CD14-positive monocyte (primary cell): ENCODE data around the gene CDC73. TPM values are rescaled to one million over a fixed set of nuclear protein-coding genes. Genes with fewer than 3 reads are reported as not detected.

Source experiments
- DNase-seq, 3 donors: peaks; one replicate each; pipeline ENCODE4 v3.0.0-alpha.2; 2011 to 2022
- H2AFZ ChIP-seq: 2 replicates; pipeline ENCODE4 v1.6.0; 2012; ENCODE audit warnings: mild to moderate bottlenecking, low read depth, low read length, inconsistent platforms; ENCODE audit not compliant: insufficient read depth, poor library complexity, severe bottlenecking
- H3K27ac ChIP-seq, 2 donors: 1 replicate in 1 of 2; 2 replicates in 1 of 2; pipeline ENCODE4 v1.5.1; 2012 to 2013; ENCODE audit warnings: low read length in 2 of 2, control low read depth in 1 of 2, inconsistent platforms in 1 of 2, low read depth in 1 of 2, mild to moderate bottlenecking in 1 of 2
- H3K27me3 ChIP-seq, 2 donors: one replicate each; pipeline versions ENCODE4 v1.6.0 to v1.6.1; 2011 to 2013; ENCODE audit warnings: low read length in 2 of 2; ENCODE audit not compliant: control insufficient read depth in 2 of 2, insufficient read depth in 2 of 2
- H3K36me3 ChIP-seq, 2 donors: replicated peaks in 1 of 2; 1 replicate in 1 of 2; 2 replicates in 1 of 2; pipeline versions ENCODE4 v1.5.1 to v1.6.1; 2012 to 2013; ENCODE audit warnings: low read length in 2 of 2, control low read depth in 1 of 2, inconsistent platforms in 1 of 2, mild to moderate bottlenecking in 1 of 2; ENCODE audit not compliant: insufficient read depth in 2 of 2, control insufficient read depth in 1 of 2
- H3K4me1 ChIP-seq, 2 donors: 1 replicate in 1 of 2; 2 replicates in 1 of 2; pipeline versions ENCODE4 v1.5.1 to v1.6.1; 2012 to 2013; ENCODE audit warnings: low read length in 2 of 2, control low read depth in 1 of 2, inconsistent platforms in 1 of 2, mild to moderate bottlenecking in 1 of 2, moderate library complexity in 1 of 2; ENCODE audit not compliant: insufficient read depth in 2 of 2, control insufficient read depth in 1 of 2
- H3K4me2 ChIP-seq: replicated peaks from 2 replicates; pipeline ENCODE3; 2012; ENCODE audit warnings: low read length, moderate library complexity, mild to moderate bottlenecking; ENCODE audit not compliant: poor library complexity, severe bottlenecking; ENCODE audit errors: extremely low read depth
- H3K4me3 ChIP-seq, 3 experiments: fragments of 200-600 bp in 1 of 3; sonication (generic) in 1 of 3; replicated peaks in 1 of 3; 1 replicate in 2 of 3; 2 replicates in 1 of 3; pipeline ENCODE4 v1.5.1; 2011 to 2013; ENCODE audit warnings: low read length in 3 of 3, mild to moderate bottlenecking in 3 of 3, control low read depth in 2 of 3, low read depth in 2 of 3, inconsistent platforms in 1 of 3, moderate library complexity in 1 of 3
- H3K79me2 ChIP-seq: 2 replicates; pipeline ENCODE4 v1.6.0; 2012; ENCODE audit warnings: mild to moderate bottlenecking, control low read depth, inconsistent platforms, low read length, moderate library complexity; ENCODE audit not compliant: insufficient read depth
- H3K9ac ChIP-seq: 2 replicates; pipeline ENCODE4 v1.6.0; 2017; ENCODE audit warnings: low read length, mild to moderate bottlenecking; ENCODE audit not compliant: insufficient read depth, poor library complexity, severe bottlenecking
- H3K9me3 ChIP-seq, 2 donors: replicated peaks in 1 of 2; 1 replicate in 1 of 2; 2 replicates in 1 of 2; pipeline versions ENCODE4 v1.5.1 to v1.6.1; 2012 to 2013; ENCODE audit warnings: low read length in 2 of 2, control low read depth in 1 of 2; ENCODE audit not compliant: control insufficient read depth in 1 of 2, insufficient read depth in 1 of 2
- H4K20me1 ChIP-seq: 2 replicates; pipeline ENCODE4 v1.6.0; 2012; ENCODE audit warnings: mild to moderate bottlenecking, low read length, control low read depth, moderate library complexity; ENCODE audit not compliant: insufficient read depth
- H3K27ac Mint-ChIP-seq, 7 donors: one replicate each; pipeline ENCODE4 v1.8.0; 2020; ENCODE audit warnings: mild to moderate bottlenecking in 7 of 7, mixed read lengths in 7 of 7, moderate library complexity in 6 of 7, inconsistent platforms in 2 of 7
- H3K27me3 Mint-ChIP-seq, 3 donors: one replicate each; pipeline ENCODE4 v1.8.0; 2021 to 2022; ENCODE audit warnings: low read depth in 3 of 3, mild to moderate bottlenecking in 3 of 3, mixed read lengths in 3 of 3, moderate library complexity in 3 of 3, inconsistent platforms in 1 of 3
- H3K36me3 Mint-ChIP-seq, 2 donors: one replicate each; pipeline ENCODE4 v1.8.0; 2020; ENCODE audit warnings: mixed read lengths in 2 of 2, inconsistent platforms in 1 of 2, mild to moderate bottlenecking in 1 of 2
- H3K4me1 Mint-ChIP-seq: one replicate; pipeline ENCODE4 v1.8.0; 2020; ENCODE audit warnings: mild to moderate bottlenecking, mixed read lengths
- H3K4me3 Mint-ChIP-seq, 2 donors: one replicate each; pipeline ENCODE4 v1.8.0; 2020; ENCODE audit warnings: mild to moderate bottlenecking in 2 of 2, mixed read lengths in 2 of 2, moderate library complexity in 1 of 2
- H3K9me3 Mint-ChIP-seq, 7 donors: one replicate each; pipeline ENCODE4 v1.8.0; 2020 to 2022; ENCODE audit warnings: mixed read lengths in 7 of 7, mild to moderate bottlenecking in 6 of 7, moderate library complexity in 6 of 7, inconsistent platforms in 2 of 7
- WGBS: methylation state at CpG from one replicate; pipeline ENCODE4 v1.1.5; 2013; ENCODE audit warnings: missing lambda C conversion rate; ENCODE audit not compliant: insufficient coverage; 5-methylcytosine and 5-hydroxymethylcytosine counted together
- intact Hi-C, 2 donors: fragments of 100-400 bp; cut with micrococcal nuclease; formaldehyde crosslinking; loops; one replicate each; pipeline versions ENCODE4 v1.15.0 to v1.15.1; 2023
- polyA plus RNA-seq, 3 donors: library from polyadenylated mRNA; depleted of rRNA in 1 of 3; unstranded in 2 of 3; stranded (reverse) in 1 of 3; fragments of 300-500 nt in 2 of 3; fragments of >200 nt in 1 of 3; fragmentation: Illumina TruSeq in 2 of 3; gene quantifications; 1 replicate in 2 of 3; 2 replicates in 1 of 3; pipeline ENCODE4 v1.2.3, GENCODE V29; 2012 to 2021
- TF ChIP-seq, protein P1 (sequence below): fragments of 200-600 bp; IDR thresholded peaks from one replicate; pipeline ENCODE4 v1.8.0; 2022; ENCODE audit warnings: antibody characterized with exemption, mild to moderate bottlenecking

CDC73 gene
- polyA plus RNA-seq, 3 donors: 14.2 to 60.3 (median 57.2) TPM

DNA sequence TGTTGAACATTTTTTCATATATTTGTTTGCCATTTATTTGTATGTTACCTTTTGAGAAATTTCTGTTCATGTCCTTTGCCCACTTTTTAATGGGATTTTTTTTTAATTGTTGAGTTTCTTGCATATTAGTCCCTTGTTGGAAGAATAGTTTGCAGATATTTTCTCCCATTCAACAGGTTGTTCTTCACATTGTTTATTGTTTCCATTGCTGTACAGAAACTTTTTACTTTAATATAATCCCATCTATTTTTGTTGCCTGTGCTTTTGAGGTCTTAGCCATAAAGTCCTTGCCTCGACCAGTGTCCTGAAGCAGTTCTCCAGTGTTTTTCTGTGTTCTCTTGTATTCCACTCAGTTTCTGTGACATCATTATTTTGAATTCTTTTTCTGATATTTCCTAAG is 118.8 kb downstream of the CDC73 start:
- Mint-ChIP-seq H3K9me3 (peaks cover 2 to 7% (median 4%) of the 10 kb centered on the region in 7 donors), H3K4me3 (no peak overlapping the region), H3K4me1 (peaks cover 1% of the 10 kb centered on the region), H3K36me3 (peaks cover 60 to 68% of the 10 kb centered on the region in 2 donors), H3K27me3 (no peaks in the 10 kb centered on the region), H3K27ac (peak overlapping the region in 1 of 7 donors; percentile 9)
- Histone ChIP-seq H3K27me3 (no peaks in the 10 kb centered on the region), H3K9ac (no peak overlapping the region), H3K4me1 (no peaks in the 10 kb centered on the region), H4K20me1 (no peaks in the 10 kb centered on the region), H3K4me3 (no peak overlapping the region), H3K36me3 (peaks cover 10 to 68% of the 10 kb centered on the region in 2 donors), H3K27ac (no peak overlapping the region), H3K4me2 (no peak overlapping the region), H3K79me2 (no peaks in the 10 kb centered on the region), H2AFZ (no peak overlapping the region), H3K9me3 (no peaks in the 10 kb centered on the region)
- intact Hi-C loops: no loop called here
- no peak for DNase-seq
- no CpG with 5 or more reads among the region's 1 CpG for WGBS
- TF ChIP-seq, protein P1, sequence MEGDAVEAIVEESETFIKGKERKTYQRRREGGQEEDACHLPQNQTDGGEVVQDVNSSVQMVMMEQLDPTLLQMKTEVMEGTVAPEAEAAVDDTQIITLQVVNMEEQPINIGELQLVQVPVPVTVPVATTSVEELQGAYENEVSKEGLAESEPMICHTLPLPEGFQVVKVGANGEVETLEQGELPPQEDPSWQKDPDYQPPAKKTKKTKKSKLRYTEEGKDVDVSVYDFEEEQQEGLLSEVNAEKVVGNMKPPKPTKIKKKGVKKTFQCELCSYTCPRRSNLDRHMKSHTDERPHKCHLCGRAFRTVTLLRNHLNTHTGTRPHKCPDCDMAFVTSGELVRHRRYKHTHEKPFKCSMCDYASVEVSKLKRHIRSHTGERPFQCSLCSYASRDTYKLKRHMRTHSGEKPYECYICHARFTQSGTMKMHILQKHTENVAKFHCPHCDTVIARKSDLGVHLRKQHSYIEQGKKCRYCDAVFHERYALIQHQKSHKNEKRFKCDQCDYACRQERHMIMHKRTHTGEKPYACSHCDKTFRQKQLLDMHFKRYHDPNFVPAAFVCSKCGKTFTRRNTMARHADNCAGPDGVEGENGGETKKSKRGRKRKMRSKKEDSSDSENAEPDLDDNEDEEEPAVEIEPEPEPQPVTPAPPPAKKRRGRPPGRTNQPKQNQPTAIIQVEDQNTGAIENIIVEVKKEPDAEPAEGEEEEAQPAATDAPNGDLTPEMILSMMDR: no peak

DNA sequence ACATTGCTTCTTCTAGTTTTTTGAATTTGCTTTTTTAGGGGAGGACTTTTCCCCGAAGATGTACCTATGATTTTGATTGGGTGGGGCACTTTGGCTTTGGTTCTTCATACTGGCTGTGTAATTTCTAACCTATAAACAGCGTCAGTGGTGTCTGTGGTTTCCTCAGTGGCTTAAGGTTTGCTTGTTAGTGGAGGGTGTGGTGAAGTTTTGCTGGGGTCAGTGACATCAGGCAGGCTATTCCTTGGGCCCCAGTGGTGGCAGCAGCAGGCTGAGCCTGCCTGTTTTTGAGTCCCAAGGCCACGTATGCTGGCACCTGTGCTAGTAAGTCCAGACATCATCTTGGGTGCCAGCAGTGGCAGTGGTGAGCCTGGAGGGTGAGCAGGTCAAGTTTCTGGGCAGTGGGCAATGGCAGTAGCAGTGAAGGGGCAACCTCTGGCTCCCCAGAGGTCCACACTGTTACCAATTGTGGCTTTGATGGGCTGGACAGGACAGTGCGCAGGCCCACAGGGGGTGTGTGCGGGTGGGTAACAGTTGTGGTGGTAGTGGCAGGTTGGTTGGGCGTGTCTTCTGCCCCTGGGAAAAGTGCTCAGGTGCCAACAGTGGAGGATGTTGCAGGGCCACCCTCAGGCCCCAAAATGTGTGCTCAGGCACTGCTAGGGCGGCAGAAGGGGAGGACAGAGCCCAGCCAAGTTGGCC is 119.4 kb downstream of the CDC73 start:
- H3K27ac ChIP-seq: no peak overlapping the region
- Mint-ChIP-seq H3K27ac (peak overlapping the region in 3 of 7 donors; percentile 0 to 59 (median 21)), H3K27me3 (no peaks in the 10 kb centered on the region), H3K4me1 (peaks cover 1% of the 10 kb centered on the region), H3K9me3 (peaks cover 2 to 7% (median 4%) of the 10 kb centered on the region in 7 donors), H3K36me3 (peaks cover 59 to 71% of the 10 kb centered on the region in 2 donors), H3K4me3 (no peak overlapping the region)
- H3K4me3 ChIP-seq: no peak overlapping the region
- TF ChIP-seq, protein P1: no peak
- no peaks in the 10 kb centered on the region for H3K79me2 ChIP-seq
- intact Hi-C loops: no loop called here
- DNase-seq: no peak
- H3K27me3 ChIP-seq: no peaks in the 10 kb centered on the region
- H3K4me1 ChIP-seq: no peaks in the 10 kb centered on the region
- peaks cover 5 to 65% of the 10 kb centered on the region in 2 donors for H3K36me3 ChIP-seq
- H3K4me2 ChIP-seq: no peak overlapping the region
- no peak overlapping the region for H3K9ac ChIP-seq
- WGBS: 97% methylated on average over 5 of the region's 7 CpGs
- H3K9me3 ChIP-seq: no peaks in the 10 kb centered on the region
- H2AFZ ChIP-seq: no peak overlapping the region
- no peaks in the 10 kb centered on the region for H4K20me1 ChIP-seq
